ENCODE results near the gene KIR2DL1. TPM values are rescaled to one million over a fixed set of nuclear protein-coding genes. Genes with fewer than 3 reads are reported as not detected.
"Not testable (repeated sequence)": the region's sequence is repeated elsewhere in the genome, so short reads cannot be mapped to it uniquely, and the experiment has no call there.

KIR2DL1 gene
- total RNA-seq, 2 experiments from 2014 or later, result not detected

- Histone ChIP-seq H3K79me2 (ENCODE audit: insufficient read depth, low read depth, low read length) (no peaks in the 10 kb centered on the region), H3K27ac (ENCODE audit: low read depth, low read length, poor library complexity, severe bottlenecking) (no peak overlapping the region), H2AFZ (ENCODE audit: low read length) (no peak overlapping the region), H3K9me2 (ENCODE audit: insufficient read depth, low read length) (no peaks in the 10 kb centered on the region), H3K4me3 (ENCODE audit: low read depth, low read length, poor library complexity, severe bottlenecking) (no peak overlapping the region), H3K4me2 (ENCODE audit: low read length) (no peak overlapping the region), H3K4me1 (ENCODE audit: insufficient read depth, low read length, poor library complexity, severe bottlenecking) (no peaks in the 10 kb centered on the region), H3K36me3 (ENCODE audit: insufficient read depth, low read length) (no peaks in the 10 kb centered on the region), H4K20me1 (ENCODE audit: insufficient read depth, low read length) (no peaks in the 10 kb centered on the region), H3K9me3 (ENCODE audit: low read length) (no peaks in the 10 kb centered on the region)
- no TSS peak for BruUV-seq (replicated peaks)
- ChIA-PET POLR2A (no interaction called here), CTCF (ENCODE audit: unreplicated experiment) (no interaction called here)
- intact Hi-C loops (cut with micrococcal nuclease; ENCODE audit: unreplicated experiment), result no loop called here
- no peak for TF ChIP-seq EZH2phosphoT487 (IDR thresholded peaks at IDR 0.05; ENCODE audit: borderline replicate concordance, low read depth, low read length)
- TF ChIP-seq CTCF (conservative IDR thresholded peaks at IDR 0.05; ENCODE audit: low read length), result no peak
- no peak for DNase-seq (ENCODE audit: low spot score)
These were observed 48.3 kb downstream of the KIR2DL1 start for GRCh38 chr19:54817670-54818536.

- BruUV-seq (replicated peaks); H3K4me2 ChIP-seq (ENCODE audit: low read length); POLR2A ChIA-PET; H2AFZ ChIP-seq (ENCODE audit: low read length); H3K27ac ChIP-seq (ENCODE audit: low read depth, low read length, poor library complexity, severe bottlenecking); CTCF ChIA-PET (ENCODE audit: unreplicated experiment); H3K79me2 ChIP-seq (ENCODE audit: insufficient read depth, low read depth, low read length); DNase-seq (ENCODE audit: low spot score); H3K4me3 ChIP-seq (ENCODE audit: low read depth, low read length, poor library complexity, severe bottlenecking); H3K9me3 ChIP-seq (ENCODE audit: low read length); H4K20me1 ChIP-seq (ENCODE audit: insufficient read depth, low read length); H3K9me2 ChIP-seq (ENCODE audit: insufficient read depth, low read length); H3K4me1 ChIP-seq (ENCODE audit: insufficient read depth, low read length, poor library complexity, severe bottlenecking); intact Hi-C loops (cut with micrococcal nuclease; ENCODE audit: unreplicated experiment); H3K36me3 ChIP-seq (ENCODE audit: insufficient read depth, low read length): not testable (repeated sequence)
These were observed 54.8 kb downstream of the KIR2DL1 start for GRCh38 chr19:54824416-54824815.

- POLR2A ChIA-PET; BruUV-seq (replicated peaks); intact Hi-C loops (cut with micrococcal nuclease; ENCODE audit: unreplicated experiment); H3K9me3 ChIP-seq (ENCODE audit: low read length); H3K79me2 ChIP-seq (ENCODE audit: insufficient read depth, low read depth, low read length); H2AFZ ChIP-seq (ENCODE audit: low read length); H3K9me2 ChIP-seq (ENCODE audit: insufficient read depth, low read length); H4K20me1 ChIP-seq (ENCODE audit: insufficient read depth, low read length); H3K27ac ChIP-seq (ENCODE audit: low read depth, low read length, poor library complexity, severe bottlenecking); H3K4me1 ChIP-seq (ENCODE audit: insufficient read depth, low read length, poor library complexity, severe bottlenecking); H3K36me3 ChIP-seq (ENCODE audit: insufficient read depth, low read length); DNase-seq (ENCODE audit: low spot score); CTCF ChIA-PET (ENCODE audit: unreplicated experiment); H3K4me2 ChIP-seq (ENCODE audit: low read length); H3K4me3 ChIP-seq (ENCODE audit: low read depth, low read length, poor library complexity, severe bottlenecking): not testable (repeated sequence)
These were observed 55.7 kb downstream of the KIR2DL1 start for GRCh38 chr19:54825326-54825725.

GRCh38 chr19:54828064-54828463 is 58.5 kb downstream of the KIR2DL1 start:
- H3K9me3 ChIP-seq (ENCODE audit: low read length); H3K27ac ChIP-seq (ENCODE audit: low read depth, low read length, poor library complexity, severe bottlenecking); H3K4me3 ChIP-seq (ENCODE audit: low read depth, low read length, poor library complexity, severe bottlenecking); BruUV-seq (replicated peaks); intact Hi-C loops (cut with micrococcal nuclease; ENCODE audit: unreplicated experiment); POLR2A ChIA-PET; H3K79me2 ChIP-seq (ENCODE audit: insufficient read depth, low read depth, low read length); CTCF ChIA-PET (ENCODE audit: unreplicated experiment); H3K36me3 ChIP-seq (ENCODE audit: insufficient read depth, low read length); H2AFZ ChIP-seq (ENCODE audit: low read length); H3K4me1 ChIP-seq (ENCODE audit: insufficient read depth, low read length, poor library complexity, severe bottlenecking); H3K9me2 ChIP-seq (ENCODE audit: insufficient read depth, low read length); DNase-seq (ENCODE audit: low spot score); H3K4me2 ChIP-seq (ENCODE audit: low read length); H4K20me1 ChIP-seq (ENCODE audit: insufficient read depth, low read length): not testable (repeated sequence)

GRCh38 chr19:54832496-54832895 is 62.9 kb downstream of the KIR2DL1 start, which contains the start of gene KIR2DS4:
KIR2DS4 (plus strand) TSS chr19:54832676.
- H3K4me3 ChIP-seq (ENCODE audit: low read depth, low read length, poor library complexity, severe bottlenecking); H3K27ac ChIP-seq (ENCODE audit: low read depth, low read length, poor library complexity, severe bottlenecking); BruUV-seq (replicated peaks); POLR2A ChIA-PET; DNase-seq (ENCODE audit: low spot score); H3K4me2 ChIP-seq (ENCODE audit: low read length); H2AFZ ChIP-seq (ENCODE audit: low read length); intact Hi-C loops (cut with micrococcal nuclease; ENCODE audit: unreplicated experiment); H3K9me3 ChIP-seq (ENCODE audit: low read length); H3K9me2 ChIP-seq (ENCODE audit: insufficient read depth, low read length); H4K20me1 ChIP-seq (ENCODE audit: insufficient read depth, low read length); H3K36me3 ChIP-seq (ENCODE audit: insufficient read depth, low read length); H3K79me2 ChIP-seq (ENCODE audit: insufficient read depth, low read depth, low read length); H3K4me1 ChIP-seq (ENCODE audit: insufficient read depth, low read length, poor library complexity, severe bottlenecking); CTCF ChIA-PET (ENCODE audit: unreplicated experiment): not testable (repeated sequence)

All from OCI-LY7 (cell line).